Ishikawa (cell line): ENCODE data around the gene AKT1S1.

Experiments
- CEBPB ChIP-seq: IDR thresholded peaks from 2 replicates; pipeline ENCODE4 v1.6.1; 2012
- CREB1 ChIP-seq: IDR thresholded peaks from 2 replicates; pipeline ENCODE4 v1.6.1; 2012; ENCODE audit warnings: low read depth
- EGR1 ChIP-seq: IDR thresholded peaks from 2 replicates; pipeline ENCODE4 v1.6.1; 2012
- EP300 ChIP-seq: IDR thresholded peaks from 2 replicates; pipeline ENCODE4 v1.6.1; 2012; ENCODE audit warnings: borderline replicate concordance
- NFIC ChIP-seq: IDR thresholded peaks from 2 replicates; pipeline ENCODE4 v1.6.1; 2012
- RAD21 ChIP-seq: IDR thresholded peaks from 2 replicates; pipeline ENCODE4 v1.6.1; 2012; ENCODE audit warnings: low read depth
- TAF1 ChIP-seq: IDR thresholded peaks from 2 replicates; pipeline ENCODE4 v1.6.1; 2012; ENCODE audit warnings: low read depth, mild to moderate bottlenecking
- TCF12 ChIP-seq: IDR thresholded peaks from 2 replicates; pipeline ENCODE4 v1.6.1; 2012; ENCODE audit warnings: low read depth
- TEAD4 ChIP-seq: IDR thresholded peaks from 2 replicates; pipeline ENCODE4 v1.6.1; 2012
- YY1 ChIP-seq: IDR thresholded peaks from 2 replicates; pipeline ENCODE4 v1.6.1; 2012; ENCODE audit warnings: low read depth
- ZBTB7A ChIP-seq: IDR thresholded peaks from 2 replicates; pipeline ENCODE4 v1.6.1; 2012; ENCODE audit warnings: low read depth
- TF ChIP-seq, protein P1 (sequence below): IDR thresholded peaks from 2 replicates; pipeline ENCODE4 v1.6.1; 2012
- TF ChIP-seq, protein P2 (sequence below): IDR thresholded peaks from 2 replicates; pipeline ENCODE4 v1.6.1; 2012; ENCODE audit warnings: low read depth, mild to moderate bottlenecking
- TF ChIP-seq, protein P3 (sequence below): IDR thresholded peaks from 2 replicates; pipeline ENCODE4 v1.6.1; 2012

AKT1S1 gene

DNA sequence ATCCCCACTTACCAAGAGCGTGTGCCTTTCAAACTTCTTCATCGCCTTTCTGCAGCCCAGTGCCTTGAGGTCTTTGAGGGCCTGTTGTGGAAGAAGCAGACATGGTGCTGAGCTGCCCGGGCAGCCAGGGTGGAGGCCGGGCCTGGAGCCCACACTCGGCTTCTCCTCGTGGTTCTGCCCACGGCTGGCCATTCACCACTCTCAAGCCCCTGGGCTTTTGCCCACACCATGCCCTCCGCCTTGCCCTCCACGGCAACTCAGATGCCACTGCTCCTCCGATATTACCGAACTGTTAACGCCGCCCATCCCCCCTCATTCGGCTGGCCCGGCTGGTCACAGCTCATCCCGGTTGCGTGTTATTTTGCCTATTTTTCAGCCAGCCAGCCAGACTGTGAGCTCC lies 14.2 kb upstream of the AKT1S1 start:
- no peak for TF ChIP-seq CEBPB

DNA sequence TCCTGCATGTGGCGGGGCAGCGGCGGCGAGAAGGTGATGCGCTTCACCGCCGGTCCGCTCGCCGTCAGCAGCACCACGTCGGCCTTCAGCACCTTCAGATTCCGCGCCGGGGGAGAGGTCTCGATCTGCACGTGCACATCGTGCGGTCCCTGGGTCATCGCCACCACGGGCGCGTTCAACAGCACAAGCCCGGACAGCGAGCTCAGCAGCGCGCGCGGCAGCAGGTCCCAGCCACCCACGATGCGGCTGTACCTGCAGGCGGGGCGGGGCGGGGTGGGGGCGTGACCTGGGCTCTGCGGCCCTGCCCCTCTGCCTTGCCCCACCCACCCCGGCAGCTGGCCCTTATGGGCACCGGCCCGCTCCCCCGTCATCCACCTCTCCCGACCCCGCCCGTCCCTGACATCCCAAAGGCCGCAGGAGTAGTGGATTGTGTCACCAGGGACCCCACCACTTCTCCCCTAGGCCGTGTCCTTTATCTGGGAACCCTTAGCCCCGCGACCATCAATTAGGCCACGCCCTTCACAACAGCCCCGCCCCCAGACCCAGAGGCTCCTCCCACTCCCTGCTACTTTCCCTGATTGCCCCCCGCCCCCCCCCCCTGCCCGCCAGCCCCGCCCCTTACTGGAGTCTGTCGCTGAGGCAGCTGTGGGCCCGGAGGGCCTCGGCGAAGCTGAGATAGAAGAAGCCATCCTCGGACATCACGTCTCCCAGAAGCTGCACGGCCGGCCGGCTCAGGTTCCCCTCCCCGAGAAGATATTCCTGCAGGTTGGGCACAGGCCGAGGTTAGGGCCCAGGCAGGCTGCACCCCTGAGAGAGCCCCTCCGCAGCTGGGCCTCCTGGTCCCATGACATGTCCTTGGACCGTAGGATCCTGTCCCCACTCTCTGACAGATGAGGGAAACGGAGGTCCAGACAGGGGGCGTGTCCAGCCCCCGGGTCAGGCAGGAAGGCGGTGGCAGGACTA lies 13.5 kb upstream of the AKT1S1 start:
- TF ChIP-seq, protein P1, sequence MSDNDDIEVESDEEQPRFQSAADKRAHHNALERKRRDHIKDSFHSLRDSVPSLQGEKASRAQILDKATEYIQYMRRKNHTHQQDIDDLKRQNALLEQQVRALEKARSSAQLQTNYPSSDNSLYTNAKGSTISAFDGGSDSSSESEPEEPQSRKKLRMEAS = peak; percentile 84; the same call in 1 of the 2 replicates
- TF ChIP-seq TCF12 (0 out of 2 replicates have a peak, but pooled peaks have one; percentile 31), YY1 (no peak), EGR1 (0 out of 2 replicates have a peak, but pooled peaks have one; percentile 5), ZBTB7A (no peak)
- TF ChIP-seq, protein P2, sequence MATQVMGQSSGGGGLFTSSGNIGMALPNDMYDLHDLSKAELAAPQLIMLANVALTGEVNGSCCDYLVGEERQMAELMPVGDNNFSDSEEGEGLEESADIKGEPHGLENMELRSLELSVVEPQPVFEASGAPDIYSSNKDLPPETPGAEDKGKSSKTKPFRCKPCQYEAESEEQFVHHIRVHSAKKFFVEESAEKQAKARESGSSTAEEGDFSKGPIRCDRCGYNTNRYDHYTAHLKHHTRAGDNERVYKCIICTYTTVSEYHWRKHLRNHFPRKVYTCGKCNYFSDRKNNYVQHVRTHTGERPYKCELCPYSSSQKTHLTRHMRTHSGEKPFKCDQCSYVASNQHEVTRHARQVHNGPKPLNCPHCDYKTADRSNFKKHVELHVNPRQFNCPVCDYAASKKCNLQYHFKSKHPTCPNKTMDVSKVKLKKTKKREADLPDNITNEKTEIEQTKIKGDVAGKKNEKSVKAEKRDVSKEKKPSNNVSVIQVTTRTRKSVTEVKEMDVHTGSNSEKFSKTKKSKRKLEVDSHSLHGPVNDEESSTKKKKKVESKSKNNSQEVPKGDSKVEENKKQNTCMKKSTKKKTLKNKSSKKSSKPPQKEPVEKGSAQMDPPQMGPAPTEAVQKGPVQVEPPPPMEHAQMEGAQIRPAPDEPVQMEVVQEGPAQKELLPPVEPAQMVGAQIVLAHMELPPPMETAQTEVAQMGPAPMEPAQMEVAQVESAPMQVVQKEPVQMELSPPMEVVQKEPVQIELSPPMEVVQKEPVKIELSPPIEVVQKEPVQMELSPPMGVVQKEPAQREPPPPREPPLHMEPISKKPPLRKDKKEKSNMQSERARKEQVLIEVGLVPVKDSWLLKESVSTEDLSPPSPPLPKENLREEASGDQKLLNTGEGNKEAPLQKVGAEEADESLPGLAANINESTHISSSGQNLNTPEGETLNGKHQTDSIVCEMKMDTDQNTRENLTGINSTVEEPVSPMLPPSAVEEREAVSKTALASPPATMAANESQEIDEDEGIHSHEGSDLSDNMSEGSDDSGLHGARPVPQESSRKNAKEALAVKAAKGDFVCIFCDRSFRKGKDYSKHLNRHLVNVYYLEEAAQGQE = no peak

DNA sequence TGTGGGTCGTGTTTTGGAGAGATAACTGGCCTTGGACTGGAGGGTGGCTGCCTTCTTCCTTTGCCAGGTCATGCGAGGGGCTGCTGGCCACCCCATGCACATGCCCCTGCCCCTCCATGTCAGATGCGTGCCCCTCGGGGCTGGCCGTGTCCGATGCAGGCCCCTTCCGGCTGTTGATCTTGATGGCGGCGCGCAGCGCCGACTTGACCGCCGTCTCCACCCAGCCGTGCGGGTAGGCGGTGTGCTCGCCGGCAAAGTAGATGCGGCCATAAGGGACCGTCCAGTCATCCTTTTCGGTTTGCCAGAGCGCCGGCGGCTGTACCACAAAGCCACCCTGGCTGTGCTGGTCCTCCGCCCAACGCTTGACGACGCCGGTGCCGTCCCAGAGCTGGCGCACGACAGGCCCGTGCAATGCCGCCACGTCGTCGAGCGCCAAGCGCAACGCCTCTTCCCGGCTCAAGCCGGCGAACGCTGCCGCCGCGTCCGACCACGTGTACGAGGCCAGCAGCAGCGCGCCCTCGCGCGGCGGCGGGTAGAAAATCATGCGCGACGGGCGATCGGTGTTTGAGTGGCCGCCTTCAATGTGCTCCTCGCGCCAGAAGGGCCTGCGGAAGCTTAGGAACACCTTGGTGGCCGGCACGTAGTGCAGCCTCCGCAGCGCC lies 12.7 kb upstream of the AKT1S1 start:
- TF ChIP-seq TCF12 = peak; percentile 68; the same call in 1 of the 2 replicates
- TF ChIP-seq CREB1 = 0 out of 2 replicates have a peak, but pooled peaks have one; percentile 29
- peak; percentile 41; the same call in 1 of the 2 replicates for TF ChIP-seq RAD21
- TF ChIP-seq, protein P2 = no peak
- TF ChIP-seq NFIC = no peak; the same call in 1 of the 2 replicates
- no peak for TF ChIP-seq TAF1
- TF ChIP-seq, protein P1 = peak; percentile 100
- TF ChIP-seq ZBTB7A = no peak
- TF ChIP-seq, protein P3, sequence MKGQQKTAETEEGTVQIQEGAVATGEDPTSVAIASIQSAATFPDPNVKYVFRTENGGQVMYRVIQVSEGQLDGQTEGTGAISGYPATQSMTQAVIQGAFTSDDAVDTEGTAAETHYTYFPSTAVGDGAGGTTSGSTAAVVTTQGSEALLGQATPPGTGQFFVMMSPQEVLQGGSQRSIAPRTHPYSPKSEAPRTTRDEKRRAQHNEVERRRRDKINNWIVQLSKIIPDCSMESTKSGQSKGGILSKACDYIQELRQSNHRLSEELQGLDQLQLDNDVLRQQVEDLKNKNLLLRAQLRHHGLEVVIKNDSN = peak; percentile 76
- no peak for TF ChIP-seq YY1
- no peak for TF ChIP-seq EP300

DNA sequence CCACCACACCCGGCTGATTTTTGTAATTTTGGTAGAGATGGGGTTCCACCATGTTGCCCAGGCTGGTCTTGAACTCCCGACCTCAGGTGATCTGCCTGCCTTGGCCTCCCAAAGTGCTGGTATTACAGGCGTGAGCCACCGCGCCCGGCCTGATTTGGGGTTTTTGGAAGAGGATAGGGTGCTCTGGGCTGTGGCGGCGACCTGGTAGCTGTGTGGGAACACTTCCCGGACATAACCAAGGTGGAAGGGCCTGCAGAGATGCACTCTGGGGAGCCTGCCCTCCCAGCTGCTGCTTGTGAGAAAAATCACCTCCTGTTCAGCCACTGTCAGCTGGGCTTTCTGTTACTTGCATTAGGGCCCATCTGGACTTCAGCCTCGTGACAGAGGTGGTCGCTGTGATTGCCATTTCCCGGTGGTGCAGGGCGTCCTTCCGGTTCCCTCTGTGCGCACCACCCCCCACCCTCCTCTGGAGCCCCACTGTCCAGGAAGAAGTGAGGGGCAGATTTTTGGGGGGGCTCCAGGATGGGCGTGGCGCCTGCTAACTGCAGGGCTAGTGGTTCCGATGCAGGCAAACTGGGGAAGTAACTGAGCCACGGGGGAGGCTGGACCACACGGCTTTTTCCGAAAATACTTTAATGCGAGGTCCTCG lies 12.0 kb upstream of the AKT1S1 start:
- TF ChIP-seq YY1 = no peak
- TF ChIP-seq, protein P1 = no peak
- TF ChIP-seq TEAD4 = no peak
- no peak for TF ChIP-seq TAF1
- no peak for TF ChIP-seq CREB1
- no peak for TF ChIP-seq RAD21
- no peak for TF ChIP-seq NFIC
- TF ChIP-seq EP300 = no peak
- TF ChIP-seq EGR1 = no peak
- TF ChIP-seq TCF12 = no peak

DNA sequence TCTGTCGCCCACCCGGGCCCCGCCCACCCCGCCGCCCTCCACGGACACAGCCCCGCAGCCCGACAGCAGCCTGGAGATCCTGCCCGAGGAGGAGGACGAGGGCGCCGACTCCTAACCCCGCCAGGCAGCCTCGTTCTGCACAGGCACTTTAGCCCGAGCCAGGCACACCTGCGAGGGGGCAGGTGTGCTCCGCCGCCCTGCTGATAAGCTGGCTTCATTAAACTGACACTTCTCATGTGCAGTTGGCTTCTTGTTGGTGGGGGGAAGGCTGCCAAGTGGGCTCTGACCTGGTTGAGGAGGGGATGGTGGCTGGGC lies 11.3 kb upstream of the AKT1S1 start:
- TF ChIP-seq TAF1 = no peak
- no peak for TF ChIP-seq CREB1
- no peak for TF ChIP-seq TCF12
- TF ChIP-seq RAD21 = no peak
- TF ChIP-seq TEAD4 = no peak
- no peak for TF ChIP-seq YY1
